Suppressor macrophage treated with lipopolysaccharide for 1 hour (primary cell): ENCODE data around the gene THTPA.
"Not testable (repeated sequence)": the region's sequence is repeated elsewhere in the genome, so short reads cannot be mapped to it uniquely, and the experiment has no call there.

Experiments
- DNase-seq, 3 donors: peaks; one replicate each; pipeline ENCODE4 v3.0.0-alpha.2; 2020 to 2022

The THTPA gene

DNA sequence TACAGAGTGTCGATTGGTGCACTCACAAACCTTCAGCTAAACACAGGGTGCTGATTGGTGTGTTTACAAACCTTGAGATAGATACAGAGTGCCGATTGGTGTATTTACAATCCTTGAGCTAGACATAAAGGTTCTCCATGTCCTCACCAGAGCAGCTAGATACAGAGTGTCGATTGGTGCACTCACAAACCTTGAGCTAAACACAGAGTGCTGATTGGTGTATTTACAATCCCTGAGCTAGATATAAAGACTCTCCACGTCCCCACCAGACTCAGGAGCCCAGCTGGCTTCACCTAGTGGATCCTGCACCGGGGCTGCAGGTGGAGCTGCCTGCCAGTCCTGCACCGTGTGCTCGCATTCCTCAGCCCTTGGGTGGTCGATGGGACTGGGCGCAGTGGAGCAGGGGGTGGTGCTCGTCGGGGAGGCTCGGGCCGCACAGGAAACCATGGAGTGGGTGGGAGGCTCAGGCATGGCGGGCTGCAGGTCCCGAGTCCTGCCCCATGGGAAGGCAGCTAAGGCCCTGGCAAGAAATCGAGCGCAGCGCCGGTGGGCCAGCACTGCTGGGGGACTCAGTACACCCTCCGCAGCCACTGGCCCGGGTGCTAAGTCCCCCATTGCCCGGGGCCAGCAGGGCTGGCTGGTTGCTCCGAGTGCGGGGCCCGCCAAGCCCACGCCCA, 28.6 kb downstream of the THTPA start:
- not testable (repeated sequence) for DNase-seq

DNA sequence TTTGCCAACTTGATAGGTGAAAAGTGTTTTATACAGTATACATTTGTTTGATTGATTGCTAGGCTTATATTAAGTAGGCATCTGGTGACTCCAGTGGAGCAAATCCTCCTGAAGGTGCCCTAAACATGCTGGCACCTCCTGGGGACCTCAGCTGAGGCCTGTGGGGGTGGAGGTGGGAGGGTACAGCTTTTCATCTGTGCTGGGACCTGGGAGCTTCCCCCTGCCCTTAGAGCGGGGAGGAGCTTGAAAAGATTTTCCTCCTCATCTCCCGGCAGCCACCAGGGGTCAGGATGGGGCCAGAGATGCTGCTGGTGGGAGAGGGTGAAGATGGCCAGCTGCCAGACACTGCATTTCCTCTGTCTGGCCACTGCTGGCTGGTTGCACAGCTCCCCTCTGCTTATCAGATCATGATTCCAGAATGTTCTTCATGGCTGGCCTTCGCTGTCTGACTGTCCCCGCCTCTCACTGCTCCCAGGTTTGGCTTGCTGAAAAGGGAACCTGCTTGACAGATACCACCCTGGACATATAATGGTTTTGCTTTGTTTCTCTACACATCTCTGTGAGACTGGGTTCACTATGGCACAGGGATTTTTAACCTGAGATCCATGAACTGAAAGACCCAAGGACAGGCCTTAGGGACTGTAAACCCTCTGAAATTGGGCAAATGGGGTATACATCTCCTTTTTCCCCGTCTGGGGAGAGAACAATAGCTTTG, 33.0 kb downstream of the THTPA start:
- peak; percentile 87 to 92 (median 88) for DNase-seq

DNA sequence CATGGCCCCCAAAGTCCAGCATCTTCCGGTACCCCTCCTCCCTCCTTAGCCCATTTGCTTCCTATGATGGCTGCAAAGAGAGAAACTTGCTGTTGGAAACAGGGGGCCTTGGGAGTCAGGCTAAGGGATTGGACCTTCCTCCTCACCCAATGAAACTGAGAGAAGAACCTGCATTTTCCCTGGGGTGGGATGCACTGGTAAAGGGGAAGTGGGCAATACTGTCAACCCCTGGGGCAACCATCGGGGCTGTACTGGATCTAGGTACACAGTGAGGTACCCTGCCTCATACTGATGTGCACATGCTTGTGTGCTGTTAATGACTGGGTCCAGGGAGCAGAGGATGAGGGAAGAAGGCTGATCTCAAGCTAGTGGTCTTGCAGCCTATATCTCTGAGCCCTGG, 33.5 kb downstream of the THTPA start:
- DNase-seq, result no peak

DNA sequence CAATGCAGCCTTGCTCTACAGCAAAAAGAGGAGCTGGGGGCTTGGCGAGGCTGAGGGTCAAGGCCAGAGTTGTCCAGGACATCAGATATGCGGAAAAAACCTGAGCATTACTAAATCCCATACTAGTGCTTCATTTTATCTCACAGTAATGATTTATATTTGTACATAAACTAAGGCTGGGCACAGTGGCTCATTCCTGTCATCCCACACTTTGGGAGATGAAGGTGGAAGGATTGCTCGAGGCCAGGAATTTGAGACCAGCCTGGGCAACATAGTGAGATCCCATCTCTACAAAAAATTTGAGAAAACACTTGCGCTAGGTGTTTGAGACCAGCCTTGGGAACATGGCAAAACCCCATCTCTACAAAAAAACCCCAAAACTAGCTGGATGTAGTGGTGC, 34.1 kb downstream of the THTPA start:
- DNase-seq, result no peak

DNA sequence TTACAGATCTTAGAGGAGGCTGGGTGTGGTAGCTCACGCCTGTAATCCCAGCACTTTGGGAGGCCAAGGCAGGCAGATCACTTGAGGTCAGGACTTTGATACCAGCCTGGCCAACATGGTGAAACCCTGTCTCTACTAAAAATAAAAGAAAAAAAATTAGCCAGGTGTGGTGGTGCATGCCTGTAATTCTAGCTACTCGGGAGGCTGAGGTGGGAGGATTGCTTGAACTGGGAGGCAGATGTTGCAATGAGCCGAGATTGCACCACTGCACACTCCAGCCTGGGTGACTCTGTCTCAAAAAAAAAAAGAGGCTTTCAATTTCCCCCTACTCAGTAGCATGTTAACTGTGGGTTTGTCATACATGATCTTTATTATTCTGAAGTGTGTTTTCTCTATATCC, 38.1 kb downstream of the THTPA start:
- DNase-seq, result not testable (repeated sequence)

DNA sequence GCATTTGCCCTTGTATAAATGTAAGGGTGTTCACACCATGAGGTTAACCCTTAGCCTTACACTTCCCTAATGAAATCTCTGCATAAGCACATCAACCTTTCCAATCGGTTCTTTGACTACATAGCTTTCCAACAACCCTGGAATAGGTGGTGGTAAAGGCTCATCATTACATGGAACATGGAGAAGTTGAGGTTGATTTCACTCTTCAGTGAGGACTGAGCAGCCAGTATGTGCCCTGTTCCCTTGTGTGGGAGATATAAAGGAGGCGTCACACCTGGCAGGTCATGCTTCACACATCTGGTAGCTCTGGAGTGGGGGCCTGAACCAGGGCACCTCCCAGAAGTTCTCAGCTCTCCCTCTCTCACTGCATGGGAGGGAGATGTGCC, 44.2 kb downstream of the THTPA start:
- no peak for DNase-seq

DNA sequence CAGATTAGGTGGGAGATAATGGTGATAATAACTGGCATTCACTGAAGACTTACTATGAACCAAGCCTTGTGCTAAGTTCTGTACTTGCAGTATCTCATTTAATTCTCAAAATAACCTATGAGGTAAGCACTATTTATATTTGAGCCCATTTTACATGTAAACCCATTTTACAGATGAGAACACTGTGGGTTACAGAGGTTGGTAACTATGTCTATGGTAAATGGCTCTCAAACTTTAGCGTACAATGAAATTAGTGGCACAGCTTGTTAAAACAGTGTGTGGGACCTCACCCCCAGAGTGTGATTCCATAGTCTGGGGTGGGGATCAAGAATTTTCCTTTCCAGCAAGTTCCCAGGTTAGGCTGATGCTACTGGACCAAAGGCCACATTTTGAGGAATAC, 44.7 kb downstream of the THTPA start:
- no peak for DNase-seq

DNA sequence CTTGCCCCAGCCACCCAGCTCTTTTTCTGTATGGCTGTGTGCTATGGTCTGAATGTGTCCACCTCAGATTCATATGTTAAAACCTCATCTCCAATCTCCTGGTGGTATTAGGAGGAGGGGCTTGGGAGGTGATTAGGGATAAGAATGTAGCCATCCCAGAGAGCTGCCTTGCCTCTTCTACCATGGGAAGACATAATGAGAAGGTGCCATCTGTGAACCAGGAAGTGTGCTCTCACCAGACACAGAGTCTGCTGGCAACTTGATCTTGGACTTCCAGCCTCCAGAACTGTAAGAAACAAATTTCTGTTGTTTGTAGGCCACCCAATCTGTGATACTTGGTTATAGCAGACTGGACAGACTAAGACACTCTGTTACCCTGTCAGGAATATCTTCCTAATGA, 45.4 kb downstream of the THTPA start:
- DNase-seq, result no peak

DNA sequence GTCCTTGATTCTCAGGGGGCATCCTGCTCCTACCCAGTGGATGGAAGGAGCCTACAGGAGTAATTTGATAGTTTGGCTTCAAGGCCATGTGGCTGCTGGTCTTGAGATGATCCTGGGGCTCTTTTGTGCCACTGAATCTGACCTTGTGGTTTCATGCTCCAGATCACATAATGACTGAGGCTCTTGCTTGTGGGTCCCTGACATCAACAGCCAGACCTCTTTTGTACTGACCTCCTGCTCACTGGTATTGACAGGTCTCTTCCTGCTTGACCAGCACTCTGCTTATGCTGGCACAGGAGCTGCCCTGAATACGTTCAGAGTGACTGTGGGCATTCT, 45.7 kb downstream of the THTPA start:
- no peak for DNase-seq

DNA sequence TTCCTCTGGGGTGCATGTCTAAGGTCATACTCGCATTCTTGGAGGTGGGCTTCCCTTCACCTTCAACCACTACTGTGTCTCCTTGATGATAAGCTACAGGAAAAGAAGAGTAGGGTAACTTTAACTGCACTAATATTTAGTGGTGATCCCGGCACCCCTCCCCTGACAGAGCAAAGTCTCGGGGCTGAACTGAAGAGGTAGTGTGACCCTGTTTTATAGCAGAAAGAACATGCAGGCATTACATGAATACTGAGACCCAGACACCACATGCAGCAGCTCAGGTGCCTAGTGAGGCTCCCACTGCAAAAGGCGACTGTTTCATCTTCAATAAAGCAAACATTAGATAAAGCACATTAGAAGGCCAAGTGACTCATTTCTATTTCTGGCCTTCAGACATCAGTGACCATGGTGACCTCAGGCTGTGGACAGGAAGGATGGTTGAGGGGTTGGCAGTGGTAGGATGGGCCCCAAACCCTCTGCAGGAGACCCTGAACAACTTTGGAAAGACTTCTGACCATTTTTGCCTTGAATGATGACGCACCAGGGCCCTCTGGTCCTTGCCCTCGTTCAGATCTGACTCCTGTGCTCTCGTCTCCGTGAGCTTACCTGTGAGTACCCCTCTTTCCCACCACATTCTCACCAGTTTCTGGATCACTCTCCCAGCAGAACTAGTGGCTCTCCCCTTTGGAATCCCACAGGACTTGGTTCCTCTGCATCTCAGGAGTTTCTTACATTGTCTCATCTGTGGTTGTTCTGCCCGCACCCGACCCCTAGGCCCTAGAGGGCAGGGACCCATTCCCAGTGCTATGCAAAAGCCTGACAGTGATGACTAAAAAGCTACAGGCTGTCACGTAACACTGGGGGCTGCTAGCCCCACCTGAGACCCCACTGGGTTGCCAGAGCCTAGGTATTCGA, 46.4 kb downstream of the THTPA start:
- DNase-seq, result no peak

DNA sequence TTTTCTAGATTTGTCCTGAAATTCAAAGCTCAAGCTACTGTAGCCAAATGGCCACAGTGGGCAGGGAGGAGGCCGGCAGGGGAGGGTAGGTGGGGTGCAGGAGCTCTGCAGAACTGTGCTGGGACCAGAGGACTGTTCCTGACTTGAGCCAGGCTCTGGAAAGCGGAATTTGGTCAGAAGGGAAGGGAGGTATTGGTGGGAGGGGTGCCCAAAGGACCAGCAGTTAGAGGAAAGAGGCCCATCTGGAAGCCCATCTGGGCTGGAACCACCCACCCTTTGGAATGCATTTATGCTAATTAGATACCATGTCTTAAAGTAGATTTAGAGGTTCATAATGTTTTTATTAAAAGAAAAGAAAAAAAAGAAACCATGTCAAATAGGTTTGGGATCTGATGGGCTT, 47.0 kb downstream of the THTPA start:
- DNase-seq, result no peak

DNA sequence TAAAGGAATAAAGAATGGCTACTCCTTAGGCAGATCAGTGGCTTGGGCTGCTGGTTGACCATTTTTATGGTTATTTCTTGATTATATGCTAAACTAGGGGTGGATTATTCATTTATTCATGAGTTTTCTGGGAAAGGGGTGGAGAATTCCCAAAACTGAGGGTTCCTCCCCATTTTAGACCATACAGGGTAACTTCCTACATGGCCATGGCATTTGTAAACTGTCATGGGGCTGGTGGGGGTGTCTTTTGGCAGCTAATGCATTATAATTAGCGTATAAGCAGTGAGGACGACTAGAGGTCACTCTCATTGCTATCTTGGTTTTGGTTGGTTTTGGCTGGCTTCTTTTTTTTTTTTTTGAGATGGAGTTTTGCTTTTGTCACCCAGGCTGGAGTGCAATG, 48.1 kb downstream of the THTPA start:
- no peak for DNase-seq

DNA sequence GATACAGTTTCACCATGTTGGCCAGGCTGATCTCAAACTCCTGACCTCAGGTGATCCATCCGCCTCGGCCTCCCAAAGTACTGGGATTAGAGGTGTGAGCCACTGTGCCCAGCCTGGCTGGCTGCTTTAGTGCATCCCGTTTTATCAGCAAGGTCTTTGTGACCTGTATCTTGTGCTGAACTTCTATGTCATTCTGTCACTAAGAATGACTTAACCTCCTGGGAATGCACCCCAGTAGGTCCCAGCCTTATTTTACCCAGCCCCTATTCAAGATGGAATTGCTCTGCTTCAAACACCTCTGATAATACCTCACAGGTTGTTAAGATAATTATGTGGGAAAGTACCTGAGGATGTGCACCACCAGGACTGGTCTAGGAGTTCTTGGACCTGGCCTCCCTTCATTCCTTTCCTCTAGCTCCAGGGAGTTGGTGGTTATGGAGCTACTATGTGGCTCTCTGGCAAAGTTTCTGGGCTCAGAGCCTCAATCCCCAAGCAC, 48.7 kb downstream of the THTPA start:
- DNase-seq, result no peak

DNA sequence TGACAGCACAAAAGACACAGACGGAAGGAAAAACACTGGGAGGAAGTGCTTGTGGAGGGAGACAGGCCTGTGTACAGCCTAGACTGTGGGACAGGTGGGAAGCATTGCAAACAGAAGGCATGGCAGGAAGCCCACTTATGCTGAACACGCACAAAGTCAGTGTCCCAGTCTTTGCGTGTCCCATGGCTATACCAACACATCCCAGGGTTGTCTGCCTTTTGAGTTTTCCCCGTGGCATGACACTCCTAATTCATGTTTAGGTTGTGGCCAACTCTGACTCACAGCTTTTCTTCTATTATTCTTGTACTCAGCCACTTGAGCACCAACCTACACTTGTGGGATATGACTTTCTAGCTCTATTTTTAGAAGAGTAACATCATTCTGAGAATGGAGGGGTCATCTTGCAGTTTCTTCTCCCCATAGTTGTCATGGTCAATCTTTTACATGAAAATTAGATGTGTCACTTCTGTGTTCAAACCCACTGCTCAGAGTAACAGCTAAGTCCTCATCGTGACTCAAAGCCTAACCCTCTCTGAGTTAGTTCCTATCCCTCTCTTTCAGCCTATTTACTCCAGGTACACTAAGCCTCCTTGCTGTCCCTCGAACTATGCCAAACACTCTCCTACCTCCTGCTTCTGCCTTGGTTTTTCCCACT, 50.0 kb downstream of the THTPA start:
- peak; percentile 5 to 52 (median 29) for DNase-seq

DNA sequence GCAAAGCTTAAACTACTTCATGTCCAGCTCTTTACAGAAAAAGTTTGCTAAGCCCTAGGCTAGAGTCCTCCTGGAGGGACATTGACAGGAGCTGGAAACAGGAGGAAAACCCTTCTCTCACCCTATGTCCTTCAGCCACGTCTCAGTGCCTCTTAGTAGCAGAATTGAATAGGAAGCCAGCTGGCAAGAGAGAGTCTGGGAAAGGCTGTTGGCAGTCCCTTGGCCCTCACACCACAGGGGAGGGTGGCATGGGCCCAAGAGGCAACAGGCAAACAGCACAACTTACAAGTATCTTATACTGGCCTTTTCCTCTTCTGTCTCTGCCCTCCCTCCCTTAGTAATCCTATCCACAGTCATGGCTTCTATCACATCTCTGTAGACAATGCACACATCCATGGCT, 52.4 kb downstream of the THTPA start:
- DNase-seq, result no peak

DNA sequence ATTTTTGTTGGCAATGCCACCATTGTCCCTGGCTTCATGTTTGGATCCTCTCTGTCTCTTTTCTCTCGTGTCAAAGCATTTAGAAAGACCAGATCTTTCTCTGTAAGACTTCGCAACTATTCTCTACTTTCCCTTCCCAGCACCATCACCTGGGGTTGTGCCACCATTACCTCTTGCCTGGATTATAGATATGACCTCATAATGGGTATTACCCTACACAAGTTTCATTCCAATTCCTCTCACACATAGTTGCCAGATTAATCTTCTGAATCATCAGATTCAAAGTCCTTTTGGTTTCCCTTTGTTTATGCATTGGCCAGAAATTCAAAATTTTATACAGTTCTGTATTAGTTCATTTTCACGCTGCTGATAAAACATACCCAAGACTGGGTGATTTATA, 52.9 kb downstream of the THTPA start:
- peak in 1 of 3 donors; percentile 28 for DNase-seq

DNA sequence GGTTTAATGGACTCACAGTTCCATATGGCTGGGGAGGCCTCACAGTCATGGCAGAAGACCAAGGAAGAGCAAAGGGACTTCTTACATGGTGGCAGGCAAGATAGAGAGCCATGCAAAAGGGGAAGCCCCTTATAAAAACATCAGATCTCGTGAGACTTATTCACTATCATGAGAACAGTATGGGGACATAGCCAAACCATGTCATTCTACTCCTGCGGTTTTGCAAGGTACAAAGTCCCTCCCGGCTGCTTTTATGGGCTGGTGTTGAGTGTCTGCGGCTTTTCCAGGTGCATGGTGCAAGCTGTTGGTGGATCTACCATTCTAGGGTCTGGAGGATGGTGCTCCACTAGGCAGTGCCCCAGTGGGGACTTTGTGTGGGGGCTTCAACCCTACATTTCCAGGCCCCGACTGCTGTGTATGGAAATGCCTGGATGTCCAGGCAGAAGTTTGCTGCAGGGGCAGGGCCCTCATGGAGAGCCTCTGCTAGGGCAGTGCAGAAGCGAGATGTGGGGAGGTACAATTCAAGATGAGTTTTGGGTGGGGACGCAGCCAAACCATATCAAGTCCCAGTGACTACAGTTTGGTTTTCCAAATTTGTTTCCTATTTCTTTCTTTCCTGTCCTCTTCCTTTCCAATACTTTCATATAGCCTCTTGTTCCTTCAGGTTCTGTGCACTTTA, 53.5 kb downstream of the THTPA start:
- DNase-seq, result not testable (repeated sequence)
